GM10248 (cell line): Measurements from ENCODE around the gene NDUFAF5.

Source experiments
- CTCF ChIA-PET: fragments of 300-600 bp; sonication (Branson Sonifier 250); formaldehyde crosslinking; extraction: SDS; loops from one replicate; lab custom pipeline; 2021; ENCODE audit warnings: antibody characterized with exemption; lab: Yijun Ruan, JAX
- POLR2A ChIA-PET: fragments of 350-650 bp; sonication (Branson Sonifier 250); formaldehyde crosslinking; extraction: SDS; loops from one replicate; lab custom pipeline; 2020; ENCODE audit warnings: antibody characterized with exemption; lab: Yijun Ruan, JAX
- DNase-seq: peaks from one replicate; pipeline ENCODE4 v3.0.0; 2012; ENCODE audit errors: extremely low spot score
- CTCF ChIP-seq: IDR thresholded peaks from 2 replicates; pipeline ENCODE4 v1.5.1; 2012; ENCODE audit warnings: mild to moderate bottlenecking, low read depth; ENCODE audit errors: extremely low read depth, missing control alignments, control extremely low read depth

The NDUFAF5 gene

GRCh38 chr20:13799974-13800373, 15.1 kb downstream of the NDUFAF5 start:
- CTCF ChIA-PET, result interaction anchor here (1.2 to 4.2 kb wide), 4 partner anchors 9 to 19 kb away, joined by 3 to 22 read pairs (median 4); no protein-coding TSS in a partner anchor
- no peak for TF ChIP-seq CTCF
- POLR2A ChIA-PET, result no interaction called here
- DNase-seq, result no peak

DNA sequence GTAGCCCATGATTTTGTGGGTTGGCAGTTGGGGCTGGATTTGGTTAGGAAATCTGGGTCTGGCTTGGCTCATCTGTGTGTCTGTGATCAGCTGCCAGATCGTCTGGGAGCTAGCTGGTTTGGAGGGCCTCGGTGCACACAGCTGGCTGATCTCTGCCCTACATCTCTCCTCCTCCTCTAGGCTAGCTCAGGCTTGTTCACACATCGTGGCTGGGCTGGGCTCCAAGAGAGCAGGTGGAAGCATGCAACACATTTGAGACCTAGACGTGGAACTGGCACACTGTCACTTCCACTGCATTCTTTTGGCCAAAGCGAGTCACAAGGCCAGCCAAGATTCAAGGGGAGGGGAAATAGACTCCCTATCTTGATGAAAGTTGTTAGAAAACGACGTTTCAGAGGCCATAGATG, 15.9 kb downstream of the NDUFAF5 start:
- DNase-seq, result no peak
- CTCF ChIA-PET, result interaction anchor here (1.2 to 1.9 kb wide), 3 partner anchors 9 to 18 kb away, joined by 3 to 5 read pairs (median 4); no protein-coding TSS in a partner anchor

DNA sequence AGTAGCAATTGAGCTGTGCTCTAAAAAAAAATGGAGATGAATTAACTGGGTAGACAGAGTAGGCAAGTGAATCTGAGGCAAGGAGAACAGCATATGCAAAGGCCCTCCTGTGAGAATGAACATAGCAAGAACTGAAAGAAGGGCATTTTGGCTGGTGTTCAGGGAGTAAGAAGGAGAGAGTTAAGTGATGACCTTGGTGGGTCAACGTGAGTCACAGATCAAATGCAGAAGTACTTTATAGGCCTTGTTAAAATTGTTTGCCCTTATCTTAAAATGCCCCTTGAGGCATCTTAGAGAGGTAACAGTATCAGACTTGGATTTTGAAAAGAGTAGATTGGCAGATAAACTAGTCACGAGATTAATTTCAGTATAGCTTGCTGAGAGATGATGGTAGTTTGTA, 24.5 kb downstream of the NDUFAF5 start:
- no peak for DNase-seq
- TF ChIP-seq CTCF, result no peak
- ChIA-PET POLR2A (no interaction called here), CTCF (interaction anchor here (0.9 to 5.1 kb wide), 5 partner anchors 9 to 31 kb away, joined by 3 to 33 read pairs (median 5); no protein-coding TSS in a partner anchor)

More for the DNA sequence above, 15.9 kb downstream of the NDUFAF5 start:
- TF ChIP-seq CTCF, result no peak
- POLR2A ChIA-PET, result no interaction called here

DNA sequence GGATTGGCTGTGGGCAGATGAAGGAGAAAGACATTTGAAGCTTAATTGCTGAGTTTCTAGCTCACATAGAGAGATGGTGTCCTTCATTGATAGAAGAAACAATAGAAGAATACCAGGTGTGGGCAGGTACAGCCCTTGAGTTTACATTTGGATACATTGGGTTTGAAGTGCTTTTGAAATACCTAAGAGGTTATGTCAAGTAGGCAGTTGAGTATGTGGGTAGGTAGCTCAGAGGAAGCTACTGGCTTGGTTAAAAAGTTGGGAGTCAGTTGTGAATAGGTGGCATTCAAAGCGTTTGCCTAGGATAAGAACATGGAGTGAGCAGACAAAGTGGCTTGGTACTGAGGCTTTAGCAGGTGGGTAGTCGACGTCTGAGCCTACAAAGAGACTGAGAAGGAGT, 25.0 kb downstream of the NDUFAF5 start:
- DNase-seq, result no peak
- POLR2A ChIA-PET, result no interaction called here
- no peak for TF ChIP-seq CTCF
- CTCF ChIA-PET, result interaction anchor here (0.9 to 5.1 kb wide), 5 partner anchors 10 to 31 kb away, joined by 3 to 33 read pairs (median 5); no protein-coding TSS in a partner anchor

DNA sequence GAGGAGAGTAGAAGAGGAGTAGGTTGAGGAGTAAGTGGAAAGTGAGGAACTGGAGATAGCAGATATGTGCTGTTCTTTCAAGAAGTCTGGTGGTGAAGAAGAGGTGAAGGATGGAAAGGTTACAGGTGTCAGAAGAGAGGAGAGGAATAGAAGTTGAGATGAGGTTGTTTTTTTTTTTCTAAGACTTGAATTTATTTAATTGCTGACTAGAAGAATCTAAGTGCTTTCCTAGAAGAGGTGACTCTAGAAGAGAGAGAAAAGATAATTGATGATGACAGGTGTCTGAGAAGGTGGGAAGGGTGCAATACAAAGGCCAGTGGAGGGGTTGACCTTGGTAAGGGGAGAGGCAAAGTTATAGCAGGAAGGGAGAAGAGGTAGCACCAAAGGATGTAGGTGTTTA, 25.6 kb downstream of the NDUFAF5 start:
- ChIA-PET CTCF (interaction anchor here (0.9 to 5.1 kb wide), 4 partner anchors 10 to 30 kb away, joined by 3 to 33 read pairs (median 4); no protein-coding TSS in a partner anchor), POLR2A (no interaction called here)
- DNase-seq, result no peak
- no peak for TF ChIP-seq CTCF

DNA sequence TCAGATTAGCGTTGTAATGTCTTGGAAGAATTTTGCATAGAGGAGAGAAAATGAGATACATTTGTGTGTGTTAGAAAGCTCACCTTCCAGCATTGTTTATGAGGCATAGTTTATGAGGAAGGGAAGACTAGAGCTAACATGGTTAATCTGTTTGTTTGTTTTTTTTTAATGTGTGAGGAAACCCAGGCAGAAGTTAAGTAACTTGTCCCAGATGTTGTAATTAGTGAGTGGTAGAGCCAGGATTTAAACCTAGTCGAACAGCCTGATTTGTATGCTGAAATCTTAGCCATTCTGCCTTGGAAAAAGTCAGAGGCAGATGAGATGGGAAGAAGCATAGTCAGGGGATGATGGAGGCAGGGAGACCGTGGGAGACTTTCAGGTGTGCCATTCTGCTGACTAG, 29.1 kb downstream of the NDUFAF5 start:
- ChIA-PET CTCF (interaction anchor here (2.7 kb wide), 1 partner anchor 16 kb away, joined by 6 read pairs; no protein-coding TSS in a partner anchor), POLR2A (interaction anchor here (0.5 kb wide), 1 partner anchor 51 kb away, joined by 3 read pairs; no protein-coding TSS in a partner anchor)
- no peak for TF ChIP-seq CTCF
- no peak for DNase-seq
